T47D (cell line): ENCODE results near the gene CYP3A7.
"Not testable (repeated sequence)": the region's sequence is repeated elsewhere in the genome, so short reads cannot be mapped to it uniquely, and the experiment has no call there.

Experiments
- DNase-seq, 2 experiments: peaks; one replicate each; pipeline versions ENCODE4 v3.0.0 to v3.0.0-alpha.2; 2011 to 2012; ENCODE audit warnings: low read depth in 1 of 2, low spot score in 1 of 2
- JUND ChIP-seq: IDR thresholded peaks from 2 replicates; pipeline ENCODE4 v1.6.1; 2012; ENCODE audit warnings: low read depth
- in situ Hi-C: cut with HindIII; loops from 2 replicates; pipeline ENCODE4 v1.10.0; 2016; ENCODE audit warnings: low sequenced_read_pairs, low pct_unique_long_range_greater_than_20kb

Gene CYP3A7

DNA sequence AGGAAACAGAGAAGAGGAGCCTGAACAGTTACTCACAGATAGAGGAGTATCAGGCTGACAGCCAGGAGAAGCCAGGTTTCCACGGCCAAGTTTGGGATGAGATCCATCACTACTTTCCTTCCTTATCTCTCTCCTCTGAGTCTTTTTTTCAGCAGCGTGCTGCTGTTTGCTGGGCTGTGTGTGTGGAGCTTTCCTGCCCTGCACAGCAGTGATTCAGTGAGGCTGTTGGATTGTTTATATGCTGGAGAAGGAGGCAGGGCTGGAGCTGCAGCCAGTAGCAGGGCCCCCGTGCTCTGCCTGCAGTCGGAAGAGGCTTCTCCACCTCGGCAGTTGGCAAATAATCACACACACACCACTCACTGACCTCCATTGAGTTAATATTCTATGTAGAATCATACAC, at the start of gene CYP3A7:
TSS of gene CYP3A7 (minus strand) at position 210 of the 400 bp plus-strand sequence. CDS start at position 107, 103 bp downstream.
- TF ChIP-seq JUND: no peak
- in situ Hi-C loops: no loop called here
- DNase-seq: no peak

- TF ChIP-seq JUND: no peak
- DNase-seq: no peak
- in situ Hi-C loops: no loop called here
Observed at GRCh38 chr7:99784007-99784406, 49.0 kb upstream of the CYP3A7 start, which contains the start of gene CYP3A4. CYP3A4 (minus strand) TSS chr7:99784184; CDS start chr7:99784081, 103 bp downstream.

DNA sequence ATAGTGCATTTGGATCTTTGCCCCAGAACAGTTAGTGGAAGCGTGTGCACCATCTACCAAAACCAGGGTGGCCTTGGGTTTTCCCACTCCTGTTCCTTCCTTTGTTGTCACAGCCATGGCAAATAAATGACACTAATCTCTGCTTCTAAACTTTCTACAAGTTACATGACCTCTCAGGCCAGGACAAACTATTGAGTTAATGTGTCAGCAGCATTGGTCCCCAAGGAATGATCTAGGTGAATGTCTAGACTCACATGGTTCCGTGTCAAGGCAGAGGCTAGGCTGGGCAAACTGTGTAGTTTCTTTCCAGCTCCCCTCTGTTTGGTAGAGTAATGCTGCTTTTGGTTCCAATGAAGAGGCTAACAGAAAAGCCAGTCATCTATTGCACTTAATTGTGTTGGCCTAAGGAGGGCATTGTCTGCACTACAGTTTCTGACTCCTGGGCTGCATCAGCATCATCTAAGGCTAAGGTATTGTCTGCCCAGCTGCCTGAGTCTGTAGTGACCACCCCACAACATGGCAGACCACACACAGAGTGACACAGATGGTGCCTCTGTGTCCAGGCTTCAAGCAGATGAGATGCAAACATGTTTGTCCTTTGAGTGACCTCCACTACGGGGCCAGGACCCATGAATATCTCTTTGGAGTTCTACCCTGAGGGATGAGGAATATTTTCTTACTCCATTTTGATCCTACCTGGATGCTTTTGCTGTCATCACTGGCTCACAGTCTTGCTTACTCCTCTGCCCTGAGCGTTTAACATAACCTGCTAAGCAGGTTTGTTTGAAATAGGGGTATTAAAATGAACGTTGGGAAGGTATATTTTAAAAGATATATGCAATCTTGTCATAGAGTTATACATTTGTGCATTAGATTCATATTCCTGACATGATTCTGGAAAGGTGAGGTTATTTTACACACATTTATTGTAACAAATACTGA, 47.3 kb upstream of the CYP3A7 start:
- in situ Hi-C loops: no loop called here
- peak in 1 of 2 experiments; percentile 3 for DNase-seq
- TF ChIP-seq JUND: no peak

DNA sequence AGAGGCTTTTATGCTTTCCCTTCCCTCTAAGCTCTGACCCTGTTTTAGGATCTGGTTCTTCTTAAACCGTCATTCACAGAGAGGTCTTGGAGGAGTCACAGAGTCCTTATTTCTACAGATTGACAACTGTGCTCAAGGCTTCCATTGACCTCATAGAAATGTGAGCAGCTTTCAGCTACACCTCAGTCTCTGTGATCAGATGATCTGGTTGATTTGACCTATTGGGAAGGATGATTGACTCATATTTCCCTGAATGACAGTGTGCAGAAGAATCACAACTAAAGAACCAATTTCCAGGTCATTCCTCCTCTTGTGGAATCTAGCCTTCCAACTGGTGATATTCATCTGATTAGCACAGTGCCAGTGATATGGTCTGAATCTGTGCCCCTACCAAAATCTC, 45.6 kb upstream of the CYP3A7 start:
- no peak for DNase-seq
- in situ Hi-C loops: no loop called here
- no peak for TF ChIP-seq JUND

DNA sequence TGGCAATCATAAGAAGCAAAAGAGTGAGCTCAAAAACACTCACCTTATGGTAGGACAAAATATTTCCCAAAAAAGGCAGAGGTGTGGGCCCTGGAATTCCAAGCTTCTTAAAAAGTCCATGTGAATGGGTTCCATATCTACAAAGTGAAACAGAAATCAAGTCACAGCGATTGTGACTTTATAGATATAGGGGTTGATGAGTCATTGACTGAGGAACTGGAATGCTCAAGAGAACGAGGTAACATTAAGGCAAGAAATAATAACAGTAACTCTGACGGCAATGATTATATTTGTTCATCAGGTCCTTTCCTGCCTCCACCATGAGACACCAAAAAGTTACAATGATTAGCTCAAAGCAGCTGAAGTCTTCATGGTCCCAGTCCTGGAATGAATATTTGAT, 45.0 kb upstream of the CYP3A7 start:
- in situ Hi-C loops: no loop called here
- no peak for TF ChIP-seq JUND
- DNase-seq: no peak

DNA sequence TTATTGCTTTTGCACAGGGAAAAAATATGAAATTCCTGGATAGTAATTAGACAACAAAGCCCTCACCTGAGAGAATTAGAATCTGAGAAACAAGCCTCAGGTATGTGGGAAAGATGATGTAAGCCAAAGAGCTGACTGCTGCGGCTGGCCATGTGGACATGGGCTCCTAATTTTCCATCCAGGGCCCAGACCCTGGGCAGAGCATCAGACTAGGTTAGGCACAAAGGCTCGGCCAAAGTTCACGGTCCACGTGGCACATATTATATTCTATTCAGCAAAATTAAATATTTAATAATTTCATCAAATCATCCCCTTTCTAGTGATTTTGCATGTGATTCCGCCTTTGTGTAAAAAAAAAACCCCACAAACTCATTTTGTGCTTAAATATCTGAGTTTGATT, 43.9 kb upstream of the CYP3A7 start:
- TF ChIP-seq JUND: no peak
- in situ Hi-C loops: no loop called here
- no peak for DNase-seq

DNA sequence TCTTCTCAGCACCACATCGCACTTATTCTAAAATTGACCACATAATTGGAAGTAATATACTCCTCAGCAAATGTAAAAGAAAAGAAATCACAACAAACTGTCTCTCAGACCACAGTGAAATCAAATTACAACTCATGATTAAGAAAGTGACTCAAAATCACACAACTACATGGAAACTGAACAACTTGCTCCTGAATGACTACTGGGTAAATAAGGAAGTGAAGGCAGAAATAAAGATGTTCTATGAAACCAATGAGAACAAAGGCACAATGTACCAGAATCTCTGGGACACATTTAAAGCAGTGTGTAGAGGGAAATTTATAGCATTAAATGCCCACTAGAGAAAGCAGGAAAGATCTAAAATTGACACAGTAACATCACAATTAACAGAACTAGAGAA, 38.4 kb upstream of the CYP3A7 start:
- in situ Hi-C loops: not testable (repeated sequence)

GRCh38 chr7:99772565-99772964, 37.6 kb upstream of the CYP3A7 start:
- DNase-seq: no peak
- in situ Hi-C loops: no loop called here
- no peak for TF ChIP-seq JUND

More for the DNA sequence above, 38.4 kb upstream of the CYP3A7 start:
- DNase-seq: not testable (repeated sequence)

- in situ Hi-C loops: not testable (repeated sequence)
Observed at GRCh38 chr7:99769494-99769893, 34.5 kb upstream of the CYP3A7 start.

GRCh38 chr7:99768471-99768870, 33.5 kb upstream of the CYP3A7 start:
- TF ChIP-seq JUND: no peak
- in situ Hi-C loops: no loop called here
- DNase-seq: no peak

More at GRCh38 chr7:99769494-99769893, 34.5 kb upstream of the CYP3A7 start:
- DNase-seq: not testable (repeated sequence)

DNA sequence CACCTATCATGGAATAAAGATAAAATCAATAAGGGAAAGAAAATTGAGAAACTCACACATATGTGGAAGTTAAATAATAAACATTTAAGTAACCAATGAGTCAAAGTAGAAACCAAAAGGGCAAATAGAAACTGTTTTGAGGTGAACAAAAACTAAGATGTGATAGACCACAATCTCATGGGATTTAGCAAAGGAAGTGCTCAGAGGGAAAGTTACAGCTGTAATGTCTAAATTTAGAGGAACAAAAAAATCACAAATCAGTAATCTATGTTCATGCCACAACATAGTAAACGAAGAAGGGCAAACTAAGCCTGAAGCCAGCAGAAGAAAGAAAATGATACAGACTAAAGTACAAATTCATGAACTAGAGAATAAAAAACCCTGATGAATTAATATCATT, 32.7 kb upstream of the CYP3A7 start:
- in situ Hi-C loops: no loop called here
- no peak for DNase-seq
- TF ChIP-seq JUND: no peak

- no peak for TF ChIP-seq JUND
- in situ Hi-C loops: no loop called here
- DNase-seq: no peak
Observed at GRCh38 chr7:99766484-99767099, 31.6 kb upstream of the CYP3A7 start.

DNA sequence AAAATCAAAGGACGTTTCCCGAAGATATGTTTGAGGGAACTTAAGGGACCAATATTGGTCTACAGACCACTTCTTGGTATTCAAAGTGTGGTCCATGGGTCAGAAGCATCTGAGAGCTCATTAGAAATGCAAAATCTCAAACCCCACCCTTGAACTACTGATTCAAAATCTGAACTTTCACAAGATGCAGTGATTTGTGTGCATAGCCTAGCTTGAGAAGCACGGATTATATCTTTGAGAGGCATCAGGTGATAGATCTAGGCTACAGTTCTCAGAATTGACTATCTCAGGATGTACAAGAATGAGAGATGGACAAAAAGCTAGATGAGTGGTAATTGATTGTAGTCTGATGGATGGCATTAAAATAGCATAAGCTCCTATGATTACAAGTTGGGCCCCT, 29.5 kb upstream of the CYP3A7 start:
- TF ChIP-seq JUND: no peak
- in situ Hi-C loops: no loop called here
- no peak for DNase-seq
